Sciatic nerve (tissue), 1 donor: ENCODE measurements around the gene LIPH. TPM values are rescaled to one million over a fixed set of nuclear protein-coding genes. Genes with fewer than 3 reads are reported as not detected.

Experiments used
- total RNA-seq: library from RNA; stranded (reverse); fragmentation: NEBNext Ultra II Directional; extraction: Animal tissue kit (Norgen Biotek cat#: 25700); gene quantifications from one replicate; pipeline ENCODE4 v1.2.1, GENCODE V29; 2021
- donor health status: DM: no; HTN: no; CAD: no.

The LIPH gene
- total RNA-seq, 1 donor from 2014 or later = 0.27 TPM

Other genes starting within 250 kb of the LIPH start
- 22.2 TPM for gene MAP3K13, start 189.5 kb downstream of the LIPH start, total RNA-seq
- 15.1 TPM for gene TMEM41A, start 53.6 kb downstream of the LIPH start, total RNA-seq
- gene SENP2, start 33.7 kb upstream of the LIPH start, total RNA-seq = 56.4 TPM